ENCODE data around the gene CYSTM1.
"Not testable (repeated sequence)": the region's sequence is repeated elsewhere in the genome, so short reads cannot be mapped to it uniquely, and the experiment has no call there.

Gene CYSTM1

DNA sequence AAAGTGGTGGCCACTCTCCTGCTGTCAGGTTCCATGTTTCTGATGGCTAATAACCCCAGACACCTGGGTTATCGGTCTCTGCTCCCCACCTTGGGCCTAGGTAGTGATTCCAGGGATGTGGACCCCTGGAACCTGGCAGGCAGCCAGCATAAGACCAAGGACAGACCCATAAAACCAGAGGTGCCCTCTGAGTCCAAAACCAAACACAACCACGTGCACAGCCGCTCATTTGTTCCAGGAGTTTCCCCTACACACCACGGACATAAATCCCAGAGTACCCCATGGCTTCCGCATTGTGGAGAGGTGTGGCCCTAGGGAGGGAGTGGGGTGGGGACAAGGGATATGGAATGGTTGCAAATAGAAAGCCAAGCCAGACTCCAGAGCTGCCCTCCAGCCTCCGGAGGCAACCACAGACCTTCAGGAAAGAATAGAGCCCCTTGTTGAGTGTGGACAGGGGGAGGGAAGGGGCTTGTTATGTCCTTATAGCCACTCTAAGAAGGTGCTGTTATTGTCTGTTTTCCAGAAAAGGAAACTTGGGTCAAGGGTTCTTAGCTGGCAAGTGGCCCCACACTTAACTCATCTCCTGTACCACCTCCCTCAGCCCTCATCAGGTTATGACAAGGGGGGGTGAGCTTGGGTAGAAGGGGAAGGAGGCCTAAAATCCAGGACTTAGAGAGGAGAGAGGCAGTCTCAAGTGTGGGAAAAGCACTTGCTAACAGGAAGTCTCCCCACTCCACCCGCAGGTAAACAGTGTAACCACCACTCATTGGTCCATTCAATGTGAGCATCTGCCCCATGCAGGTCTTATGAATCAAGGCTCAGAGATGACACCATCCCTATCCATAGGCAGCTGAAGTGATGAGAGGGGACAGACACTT, 23.6 kb upstream of the CYSTM1 start:
- no peak for DNase-seq

DNA sequence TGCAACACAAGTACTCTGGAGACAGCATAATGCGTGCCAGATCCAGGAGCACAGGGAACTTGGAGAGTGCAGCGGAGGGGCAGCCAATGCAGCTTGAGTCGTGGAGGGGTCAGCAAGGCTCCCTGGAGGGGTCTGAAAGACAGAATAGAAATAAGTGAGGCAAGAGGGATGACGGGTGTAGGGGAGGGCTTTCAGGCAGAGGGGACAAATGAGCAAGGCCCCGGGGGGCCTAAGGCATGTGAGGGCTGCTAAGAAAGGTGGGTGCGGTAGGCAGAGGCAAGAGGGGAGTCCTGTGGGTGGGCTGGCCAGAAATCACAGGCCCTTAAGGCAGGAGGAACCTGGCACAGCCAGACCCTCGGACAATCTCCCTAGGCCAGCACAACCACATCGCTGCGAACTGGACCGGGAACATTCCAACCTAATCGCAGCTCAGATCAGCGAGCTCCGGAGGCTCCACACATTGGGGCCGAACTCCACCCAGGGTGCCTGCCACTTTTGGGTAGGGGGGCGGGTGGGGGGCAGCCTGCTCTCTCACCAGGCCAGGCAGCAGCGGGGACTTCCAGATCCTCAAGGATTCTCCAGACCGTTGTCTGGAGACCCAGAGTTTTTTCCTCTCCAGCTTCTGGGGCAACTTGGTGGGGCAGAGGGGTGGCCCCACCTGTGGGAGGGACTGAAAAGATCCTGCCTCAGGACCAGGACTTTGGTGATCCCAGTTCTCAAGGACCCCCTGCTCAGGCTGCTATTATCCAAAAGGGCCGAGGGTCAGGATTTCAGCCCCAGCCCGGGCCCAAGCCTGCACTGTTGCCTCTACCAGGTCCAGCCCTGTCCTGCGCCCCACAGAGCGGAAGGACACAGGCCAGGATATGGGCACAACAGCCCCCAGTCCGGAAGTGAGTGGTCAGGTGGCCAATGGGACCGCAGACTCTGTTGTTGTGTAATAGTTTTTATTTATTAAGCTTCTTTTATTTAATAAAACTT, 22.7 kb upstream of the CYSTM1 start:
- no peak for DNase-seq

DNA sequence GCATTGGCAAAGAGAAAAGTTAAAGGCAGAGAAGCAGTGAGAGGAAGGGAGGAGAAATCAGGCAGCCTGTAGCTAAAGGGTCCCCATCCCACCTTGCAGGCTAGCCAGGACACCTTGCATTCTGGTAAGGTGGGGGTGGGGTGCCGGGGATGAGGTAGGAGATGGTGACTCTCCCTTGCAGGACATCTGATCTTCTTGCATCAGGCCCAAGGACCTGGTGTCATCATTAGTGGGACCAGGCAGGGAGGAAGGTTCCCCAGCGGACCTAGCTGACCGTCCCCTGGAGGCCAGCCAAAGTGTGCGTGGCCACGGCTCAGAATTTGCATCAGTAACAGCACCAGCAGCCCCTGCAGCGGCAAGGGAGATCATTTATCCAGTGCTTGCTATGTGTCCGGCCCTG, 21.7 kb upstream of the CYSTM1 start:
- DNase-seq, result no peak

DNA sequence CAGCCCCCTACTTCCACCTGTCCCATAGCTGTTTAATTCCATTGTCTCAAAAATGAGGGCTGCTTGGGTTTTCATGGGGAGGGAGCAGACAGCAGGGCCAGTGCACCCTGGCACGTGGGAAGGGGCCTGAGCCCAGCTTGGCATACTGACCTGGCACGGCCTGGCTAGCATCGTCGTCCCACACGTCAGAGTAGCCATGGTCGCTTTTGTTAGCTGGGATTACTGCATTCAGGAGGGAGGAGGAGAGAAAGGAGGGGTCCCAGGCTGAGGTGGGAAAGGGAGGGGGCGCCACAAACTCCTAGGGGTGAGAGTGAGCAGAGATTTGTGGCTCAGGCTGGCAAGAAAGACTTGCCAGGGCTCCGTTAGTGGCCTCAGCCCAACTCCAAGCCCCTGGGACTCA, 21.1 kb upstream of the CYSTM1 start:
- no peak for DNase-seq

DNA sequence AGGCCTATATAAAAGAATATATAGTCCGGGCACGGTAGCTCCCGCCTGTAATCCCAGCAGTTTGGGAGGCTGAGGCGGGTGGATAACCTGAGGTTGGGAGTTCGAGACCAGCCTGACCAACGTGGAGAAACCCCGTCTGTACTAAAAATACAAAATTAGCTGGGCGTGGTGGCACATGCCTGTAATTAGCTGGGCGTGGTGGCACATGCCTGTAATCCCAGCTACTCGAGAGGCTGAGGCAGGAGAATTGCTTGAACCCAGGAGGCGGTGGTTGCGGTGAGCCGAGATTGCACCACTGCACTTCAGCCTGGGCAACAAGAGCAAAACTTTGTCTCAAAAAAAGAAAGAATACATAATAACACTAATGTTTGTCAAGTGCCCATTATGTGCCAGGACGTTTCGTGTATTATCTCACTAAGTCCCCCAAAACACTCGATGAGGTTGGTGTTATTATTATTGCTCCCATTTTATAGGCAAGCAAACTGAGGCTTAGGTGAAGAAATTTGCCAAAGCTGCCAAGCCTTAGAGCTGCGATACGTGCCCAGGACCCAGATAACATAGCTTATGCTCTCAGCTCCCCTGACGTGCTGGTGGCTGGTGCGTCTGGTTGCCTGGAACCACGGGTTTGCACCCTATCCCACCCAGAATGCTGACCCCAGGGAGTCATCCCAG, 20.1 kb upstream of the CYSTM1 start:
- DNase-seq, result not testable (repeated sequence)

DNA sequence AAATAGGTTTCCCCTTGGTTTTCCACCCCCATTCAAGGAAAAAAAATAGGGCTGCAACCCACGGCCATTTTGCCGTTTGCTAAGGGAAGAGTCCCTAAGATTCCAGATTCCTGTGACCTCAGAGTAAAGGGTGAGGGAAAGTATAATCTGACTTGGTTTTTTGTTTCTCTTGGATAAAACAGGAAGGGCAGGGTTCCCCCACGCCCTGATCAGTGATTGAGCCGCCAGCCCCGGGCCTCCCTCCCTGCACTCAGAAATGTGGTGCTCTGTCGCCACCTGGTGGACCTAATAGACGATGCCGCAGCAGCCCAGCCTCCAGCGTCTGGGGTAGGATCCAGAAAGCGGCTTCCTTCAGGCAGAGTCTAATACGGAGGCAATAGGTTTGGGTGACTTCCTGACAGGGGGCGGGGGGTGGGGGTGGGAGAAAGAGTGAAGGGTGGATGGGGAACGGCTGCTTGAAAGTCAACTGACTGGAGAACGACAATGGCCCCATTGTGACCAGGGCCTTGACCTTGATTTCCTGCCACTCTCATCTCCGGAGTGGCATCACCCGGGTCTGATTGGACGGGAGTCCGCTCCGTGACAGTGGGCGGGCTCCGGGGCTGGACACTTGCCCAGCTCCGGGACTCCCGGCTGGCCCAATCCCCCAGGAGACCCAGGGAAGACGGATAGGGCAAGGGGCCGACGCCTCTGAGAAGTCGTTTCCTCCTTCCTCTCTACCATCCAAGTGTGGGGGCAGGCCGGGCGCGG, 17.8 kb upstream of the CYSTM1 start:
- DNase-seq, result peak; percentile 88

DNA sequence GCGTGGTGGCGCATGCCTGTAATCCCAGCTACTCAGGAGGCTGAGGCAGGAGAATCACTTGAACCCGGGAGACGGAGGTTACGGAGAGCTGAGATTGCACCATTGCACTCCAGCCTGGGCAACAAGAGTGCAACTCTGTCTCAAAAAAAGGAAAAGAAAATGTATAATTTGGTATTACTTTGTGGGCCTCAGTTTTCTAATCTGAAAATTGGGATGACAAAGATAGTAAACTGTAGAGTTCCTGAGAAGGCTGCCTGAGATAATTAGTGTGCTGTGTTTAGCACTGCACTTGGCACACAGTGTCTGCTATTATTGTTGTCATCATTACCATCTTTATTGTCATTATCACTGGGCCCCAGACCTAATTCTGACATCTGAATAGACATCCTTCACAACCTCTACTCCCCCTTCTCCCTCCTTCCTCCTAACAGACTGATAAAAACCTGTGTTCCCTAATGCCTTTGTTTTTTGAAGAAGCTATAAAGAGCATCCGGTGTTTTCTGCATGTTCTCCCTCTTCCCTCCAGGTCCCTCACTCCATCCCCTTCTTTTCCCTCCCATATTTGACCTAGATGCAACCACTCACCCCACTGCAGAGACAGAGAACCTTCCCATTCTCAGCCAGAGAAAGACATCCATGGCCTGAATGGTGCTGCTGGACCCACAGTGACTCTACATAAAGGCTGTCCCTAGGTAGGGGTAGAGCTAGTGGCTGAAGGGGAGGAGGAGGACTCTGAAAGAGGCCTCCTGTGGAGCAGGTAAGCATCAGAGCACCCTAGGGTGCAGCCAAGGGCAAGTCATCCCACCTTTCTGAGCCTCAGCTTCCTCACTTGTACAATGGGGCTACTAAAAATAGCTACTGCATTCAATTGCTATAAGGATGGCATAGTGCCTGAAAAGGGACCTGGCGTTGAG, 15.7 kb upstream of the CYSTM1 start:
- no peak for DNase-seq

DNA sequence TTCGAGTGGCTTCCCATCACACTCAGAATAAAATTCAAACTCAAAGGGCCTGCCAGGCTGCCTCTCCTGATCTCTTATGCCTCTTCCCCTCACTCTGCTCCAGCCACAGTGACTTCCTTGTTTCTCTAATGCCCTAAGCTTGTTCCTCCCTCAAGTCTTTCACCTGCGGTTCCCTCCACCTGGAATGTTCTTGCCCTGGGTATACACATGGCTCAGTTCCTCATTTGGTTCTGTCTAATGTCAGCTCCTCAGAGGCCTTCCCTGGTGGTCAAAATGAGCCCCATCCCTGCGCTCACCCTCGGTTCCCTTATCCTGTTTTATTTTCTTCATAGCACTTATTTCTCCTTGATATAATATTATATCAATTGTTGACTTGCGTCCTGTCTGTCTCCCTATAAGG, 12.7 kb upstream of the CYSTM1 start:
- DNase-seq, result no peak

DNA sequence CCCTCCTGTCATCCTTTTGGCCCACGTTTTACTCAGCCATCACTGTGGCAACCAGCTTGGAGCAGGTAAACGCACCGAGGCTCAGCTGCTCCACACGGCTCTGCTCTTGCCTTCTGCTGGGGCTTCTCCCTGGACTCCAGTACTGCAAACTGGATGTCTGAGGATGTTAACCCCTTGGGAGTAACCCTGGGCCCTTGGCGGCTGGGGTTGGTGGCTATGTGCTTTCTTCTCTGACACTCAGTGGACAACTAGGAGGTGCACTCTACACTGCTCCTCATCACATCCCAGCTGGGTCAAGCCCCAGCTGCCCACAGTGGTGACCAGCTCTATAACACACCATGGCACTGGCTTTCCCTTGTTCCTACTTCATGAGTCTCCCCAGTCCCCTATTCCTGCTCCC, 12.2 kb upstream of the CYSTM1 start:
- DNase-seq, result no peak

DNA sequence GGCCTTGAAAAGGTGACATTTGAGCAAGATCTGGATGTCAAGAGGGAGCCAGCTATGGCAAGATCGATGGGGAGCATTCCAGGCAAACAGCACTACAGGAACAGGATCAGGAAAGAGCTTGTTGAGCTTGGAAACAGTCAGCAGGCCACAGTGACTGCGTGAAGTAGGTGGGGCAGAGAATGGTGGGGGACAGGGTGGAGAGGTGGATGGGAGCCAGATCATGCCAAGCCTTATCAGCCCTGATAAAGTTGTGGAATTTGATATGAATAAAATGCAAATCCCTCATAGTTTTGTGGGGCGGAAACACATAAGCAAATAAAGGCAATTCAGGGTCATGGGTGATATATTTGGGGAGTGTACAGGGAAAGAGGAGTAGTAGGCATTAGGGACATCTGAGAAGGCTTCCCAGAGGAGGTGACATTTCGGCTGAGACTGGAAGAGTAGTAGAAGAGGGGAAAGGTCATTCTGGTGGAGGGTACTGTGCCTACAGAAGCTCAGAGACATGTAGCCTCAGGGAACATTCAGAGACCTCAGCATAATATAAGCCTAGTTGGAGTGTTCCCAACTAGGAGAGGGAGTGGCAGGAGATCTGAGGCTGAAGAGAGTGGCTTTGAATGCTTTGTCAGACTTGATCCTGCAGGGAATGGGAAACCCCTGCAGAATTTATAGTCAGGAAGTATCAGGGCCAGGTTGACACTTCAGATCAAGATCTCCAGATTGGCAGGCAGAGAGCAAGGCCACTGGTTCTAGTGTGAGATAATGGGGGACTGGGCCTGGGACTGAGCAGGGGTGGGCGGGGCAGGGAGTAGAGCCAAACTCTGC, 9.7 kb upstream of the CYSTM1 start:
- DNase-seq, result no peak

DNA sequence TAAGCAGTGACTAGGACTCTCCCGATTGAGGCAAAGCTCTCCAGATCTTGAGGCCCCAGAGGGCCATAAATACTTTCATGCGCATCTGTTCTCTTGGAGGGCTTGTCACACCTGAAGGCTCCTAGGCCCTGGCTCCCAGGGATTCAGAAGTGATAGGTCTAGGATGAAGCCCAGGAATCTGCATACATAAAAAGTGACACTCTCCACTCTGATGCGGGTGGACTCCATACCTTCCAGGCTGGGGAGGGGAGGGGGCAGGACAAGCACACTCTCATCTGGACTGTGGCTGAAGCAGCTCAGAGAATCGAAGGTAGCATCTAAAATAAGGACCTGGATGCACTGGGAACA, 9.1 kb upstream of the CYSTM1 start:
- no peak for DNase-seq

DNA sequence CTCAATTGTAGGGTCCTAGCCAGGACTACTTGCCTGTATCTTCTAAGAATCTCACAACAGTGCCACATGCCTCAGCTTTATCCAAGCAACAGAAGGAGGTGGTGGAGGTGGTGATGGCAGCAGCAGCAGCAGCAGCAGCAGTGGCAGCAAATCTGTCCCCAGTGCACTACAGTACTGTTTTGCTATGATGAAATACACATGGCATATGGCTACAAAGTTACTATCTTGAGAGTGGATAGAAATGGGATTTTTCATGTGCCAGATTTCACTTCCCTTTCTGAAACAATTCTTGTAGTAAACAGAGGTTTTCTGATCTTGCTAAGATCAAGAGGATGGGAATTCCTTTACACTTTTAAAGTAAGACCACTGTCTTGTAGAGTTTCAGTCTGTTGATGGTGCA, 8.1 kb upstream of the CYSTM1 start:
- no peak for DNase-seq

DNA sequence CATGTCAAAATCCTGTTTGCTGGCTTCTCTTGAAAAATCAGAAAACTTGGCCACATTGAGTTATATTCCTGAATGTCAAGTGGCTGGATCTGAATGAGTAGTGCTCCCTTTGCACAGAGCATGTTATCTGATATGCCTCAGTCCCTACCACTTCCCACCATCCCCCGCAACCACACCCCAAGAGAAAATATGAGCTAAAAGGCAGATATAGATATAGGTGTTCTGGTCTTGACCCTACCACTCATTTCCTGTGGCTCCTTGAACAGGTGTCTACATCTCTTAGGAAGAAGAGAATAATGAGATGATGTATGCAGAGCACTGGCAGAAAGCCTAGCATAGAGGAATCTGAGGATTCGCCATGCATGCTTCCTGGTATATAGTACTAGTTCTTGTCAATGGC, 6.6 kb upstream of the CYSTM1 start:
- DNase-seq, result no peak

DNA sequence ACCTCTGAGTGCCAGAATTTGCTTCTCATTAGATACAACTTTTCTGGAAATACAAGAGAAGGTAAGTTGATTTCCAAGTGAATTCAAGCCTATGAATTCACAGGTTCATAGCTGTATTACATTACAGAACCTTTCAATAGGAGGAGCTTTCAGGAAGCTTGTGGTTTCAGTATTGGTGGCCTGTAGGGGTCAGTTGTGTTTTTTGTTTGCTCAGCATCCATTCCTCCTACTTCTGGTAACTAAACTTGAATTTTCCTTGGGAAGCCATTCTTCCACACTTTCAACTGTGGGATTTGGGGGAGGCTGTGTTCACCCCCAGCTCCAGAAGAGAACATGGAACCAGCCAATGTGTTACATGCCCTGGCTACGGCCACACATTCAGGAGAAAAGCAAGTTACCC, 5.6 kb upstream of the CYSTM1 start:
- DNase-seq, result no peak

DNA sequence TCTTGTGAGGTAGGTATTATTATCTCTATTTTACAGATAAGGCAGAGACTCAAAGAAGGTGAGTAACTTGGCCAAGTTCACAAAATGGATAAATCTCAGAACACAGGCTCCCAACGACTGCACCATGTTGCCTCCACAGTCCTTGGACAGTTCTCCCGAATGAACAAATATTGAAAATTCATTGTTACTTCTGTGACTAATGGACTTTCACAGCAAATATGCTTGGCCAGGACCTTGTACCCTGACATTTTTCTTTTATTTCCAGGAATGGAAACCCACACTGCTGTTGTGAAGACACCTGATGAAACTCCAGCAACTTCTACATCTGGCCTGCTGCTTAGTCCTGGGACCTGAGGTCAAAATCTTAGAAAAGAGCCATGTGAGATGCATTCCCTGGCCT, 2.5 kb upstream of the CYSTM1 start:
- no peak for DNase-seq

DNA sequence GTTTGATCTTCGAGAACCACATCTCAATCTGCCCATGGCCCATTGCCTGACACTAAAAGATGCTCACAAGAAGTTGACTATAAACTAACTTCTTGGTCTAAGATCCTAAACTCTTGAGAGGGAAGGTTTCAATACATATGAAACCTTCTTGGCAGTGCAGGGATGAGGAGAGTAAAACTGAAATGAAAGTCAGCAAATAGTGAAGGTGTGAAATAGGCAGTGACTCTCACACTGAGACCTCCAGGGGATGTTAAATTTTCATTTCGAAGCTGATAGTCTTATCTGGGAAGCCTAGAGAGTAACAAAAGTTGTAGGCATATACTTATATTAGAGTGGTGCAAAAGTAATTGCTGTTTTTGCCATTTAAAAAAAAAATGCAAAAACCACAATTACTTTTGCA, 974 bp upstream of the CYSTM1 start:
- DNase-seq, result no peak

DNA sequence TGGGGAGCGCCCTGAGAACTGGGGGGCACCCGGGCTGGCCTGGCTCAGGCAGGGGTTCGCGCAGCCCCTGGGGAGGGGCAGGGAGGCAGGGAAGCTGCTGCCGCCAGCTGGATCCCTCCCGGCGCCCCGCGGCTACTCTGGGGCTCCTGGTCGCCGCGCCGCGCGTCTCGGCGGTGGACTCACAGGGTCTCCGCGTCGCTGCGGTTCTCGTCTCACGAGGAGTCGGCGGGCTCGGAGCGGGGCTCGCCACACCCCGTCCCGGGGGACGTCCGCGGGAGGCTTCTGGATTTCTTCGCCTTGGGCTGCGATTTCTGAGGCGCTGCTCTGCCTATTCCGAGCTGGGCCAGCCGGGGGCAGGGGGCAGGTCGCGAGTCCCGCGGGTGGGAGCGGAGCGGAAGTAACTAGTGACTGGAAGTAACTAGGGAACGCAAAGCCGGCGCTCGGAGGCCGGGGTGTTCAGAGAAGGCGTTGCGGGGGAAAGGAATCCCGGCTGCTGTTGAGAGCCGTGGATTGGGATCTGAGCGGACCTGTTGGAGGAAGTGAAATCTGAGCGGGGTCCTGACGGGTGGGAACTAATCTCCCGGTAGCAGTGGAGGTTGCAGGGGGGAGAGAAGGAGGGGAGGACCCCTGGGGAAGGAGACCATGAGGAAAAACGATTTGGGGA, 511 bp downstream of the CYSTM1 start:
- peak; percentile 66 for DNase-seq

DNA sequence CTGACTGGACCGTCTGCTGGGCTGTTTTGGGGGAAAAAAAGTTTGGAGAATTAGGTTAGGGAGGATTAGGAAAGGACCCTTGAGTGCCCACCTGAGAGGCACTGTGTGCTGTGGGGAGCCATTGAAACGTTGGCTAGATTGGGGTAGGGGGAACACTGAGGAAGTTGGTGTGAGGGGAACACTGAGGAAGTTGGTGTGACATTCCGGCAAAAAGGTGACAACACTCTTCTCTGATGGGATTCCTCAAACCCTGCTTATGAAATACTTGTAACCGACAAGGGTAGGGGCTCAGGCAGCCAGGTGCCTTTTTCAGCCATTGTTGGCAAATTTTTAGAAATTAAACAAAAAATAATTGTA, 1.0 kb downstream of the CYSTM1 start:
- DNase-seq, result no peak

DNA sequence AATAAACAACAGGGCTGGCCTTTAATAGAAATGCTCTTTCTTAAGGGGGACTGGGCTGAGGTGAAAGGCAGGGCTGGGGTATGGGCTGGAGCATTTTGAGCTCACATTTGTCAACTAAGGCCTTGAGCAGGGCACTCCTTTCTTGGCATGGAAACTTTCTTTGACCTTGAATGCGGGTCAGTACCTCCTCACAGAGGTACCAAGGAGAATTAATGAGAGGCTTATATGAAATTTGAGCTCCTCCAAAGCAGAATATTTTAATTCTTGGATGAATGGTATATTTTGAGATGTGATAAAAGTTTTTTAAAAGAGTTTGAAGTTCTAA, 3.1 kb downstream of the CYSTM1 start:
- no peak for DNase-seq

DNA sequence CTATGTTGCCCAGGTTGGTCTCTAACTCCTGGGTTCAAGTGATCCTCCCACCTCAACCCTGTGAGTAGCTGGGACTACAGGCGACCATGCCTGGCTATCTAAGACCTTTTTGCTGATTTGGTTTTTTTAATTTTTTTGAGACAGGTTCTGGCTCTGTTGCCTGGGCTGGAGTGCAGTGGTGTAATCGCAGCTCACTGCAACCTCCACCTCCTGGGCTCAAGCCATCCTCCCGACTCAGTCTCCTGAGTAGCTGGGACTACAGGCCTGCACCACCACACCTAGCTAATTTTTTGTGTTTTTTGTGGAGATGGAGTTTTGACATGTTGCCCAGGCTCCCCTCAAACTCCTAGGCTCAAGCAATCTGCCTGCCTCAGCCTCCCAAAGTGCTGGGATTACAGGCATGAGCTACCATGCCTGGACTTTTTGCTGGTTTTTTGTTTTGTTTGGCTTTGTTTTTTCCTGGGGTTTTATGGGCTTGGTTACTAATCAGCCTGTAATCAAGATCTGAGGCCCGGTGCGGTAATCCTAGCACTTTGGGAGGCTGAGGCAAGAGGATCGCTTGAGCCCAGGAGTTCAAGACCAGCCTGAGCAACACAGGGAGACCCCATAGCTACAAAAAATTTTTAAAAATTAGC, 3.6 kb downstream of the CYSTM1 start:
- no peak for DNase-seq
